Measurements from ENCODE around the gene OXTR.

Gene OXTR

DNA sequence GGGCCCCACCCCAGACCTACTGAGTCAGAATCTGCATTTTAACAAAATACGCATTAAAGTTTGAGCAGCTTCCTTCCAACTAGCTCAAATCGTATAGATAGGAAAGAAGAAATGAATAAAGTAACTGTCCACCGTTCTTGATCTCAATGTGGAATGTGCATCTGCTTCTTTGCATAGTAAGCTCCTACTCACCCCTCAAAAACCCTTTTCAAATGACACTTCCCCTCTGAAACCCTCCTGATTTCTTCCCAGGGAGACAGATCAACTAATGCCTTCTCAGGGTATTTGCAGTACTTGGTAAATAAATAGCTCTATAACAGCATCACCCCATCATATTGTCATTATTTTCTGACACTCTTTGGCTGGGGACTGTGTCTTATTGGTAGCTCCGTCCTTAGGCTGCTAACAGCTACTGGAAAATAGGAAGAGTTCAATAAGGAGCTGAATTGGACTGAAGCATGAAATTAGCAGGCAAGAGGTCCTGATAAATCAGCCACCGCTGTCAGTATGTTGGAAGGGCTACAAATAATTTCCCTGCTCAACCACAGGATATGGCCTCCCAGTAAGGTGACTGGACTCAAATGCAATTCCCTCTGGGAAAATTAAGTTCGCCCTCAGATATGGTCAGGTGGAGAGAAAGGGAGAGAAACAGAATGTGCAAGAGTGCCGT lies 10.2 kb downstream of the OXTR start:
- Histone ChIP-seq H3K36me3 (ENCODE audit: control insufficient read depth, insufficient read depth, low read length) (no peaks in the 10 kb centered on the region), H3K27me3 (ENCODE audit: control insufficient read depth, insufficient read depth, low read length, poor library complexity, severe bottlenecking) (peaks cover 3% of the 10 kb centered on the region), H3K4me3 (ENCODE audit: insufficient read depth, low read depth, low read length) (no peak overlapping the region), H3K9me3 (ENCODE audit: control insufficient read depth, low read length) (no peaks in the 10 kb centered on the region), H3K27ac (ENCODE audit: insufficient read depth, low read depth, low read length, poor library complexity, severe bottlenecking) (no peak overlapping the region), H3K4me1 (ENCODE audit: control insufficient read depth, insufficient read depth, low read length) (no peaks in the 10 kb centered on the region)
- 89 to 93% methylated on average over 7 of the region's 7 CpGs for WGBS, 2 experiments

DNA sequence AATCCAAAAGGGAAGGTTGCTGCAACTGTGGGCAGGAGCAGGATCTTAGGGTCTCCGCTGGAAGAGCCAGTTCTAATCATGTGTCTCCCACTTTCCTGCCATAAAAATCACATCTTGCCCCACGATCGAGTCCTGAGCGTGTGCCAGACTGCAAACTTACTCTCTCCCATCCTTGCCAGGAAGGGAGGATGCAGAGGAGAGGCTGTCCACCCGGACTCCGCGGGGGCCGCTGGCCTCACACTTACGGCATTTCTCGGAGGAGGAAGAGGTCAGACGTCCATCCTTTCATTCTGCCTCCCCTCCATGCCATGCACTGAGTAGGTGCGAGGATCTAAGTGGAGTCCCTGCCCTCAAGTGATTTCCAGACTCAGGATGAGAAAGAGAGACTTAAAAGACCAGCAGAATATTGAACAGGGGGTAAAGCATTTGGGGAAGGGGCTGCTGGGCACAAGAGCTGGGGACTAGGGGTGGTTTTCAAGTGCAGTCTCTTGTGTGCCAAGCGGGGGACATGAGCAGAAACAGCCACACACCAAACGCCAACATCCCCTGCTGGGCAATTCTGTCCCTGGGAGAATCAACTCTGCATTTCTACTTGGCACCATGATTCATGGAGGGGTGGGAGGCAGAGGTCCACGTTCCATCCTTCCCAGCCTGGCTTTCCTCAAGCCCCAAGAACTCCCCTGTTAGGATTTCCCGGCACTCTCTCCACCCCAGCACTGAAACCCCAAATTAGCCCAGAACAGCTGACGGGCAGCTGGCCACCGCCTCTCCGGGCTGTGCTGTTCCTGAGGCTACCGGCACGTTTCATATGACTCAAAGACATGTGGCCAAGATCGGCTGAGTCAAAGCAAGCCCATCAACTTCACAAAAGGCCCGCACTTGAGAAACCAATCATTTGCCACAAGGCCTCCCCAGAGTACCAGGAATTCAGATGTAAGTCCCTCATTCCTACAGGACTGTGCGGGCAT lies 11.6 kb downstream of the OXTR start:
- H3K4me1 ChIP-seq (ENCODE audit: control insufficient read depth, insufficient read depth, low read length): no peaks in the 10 kb centered on the region
- H3K27ac ChIP-seq (ENCODE audit: insufficient read depth, low read depth, low read length, poor library complexity, severe bottlenecking): no peak overlapping the region
- H3K4me3 ChIP-seq (ENCODE audit: insufficient read depth, low read depth, low read length): no peak overlapping the region
- H3K27me3 ChIP-seq (ENCODE audit: control insufficient read depth, insufficient read depth, low read length, poor library complexity, severe bottlenecking): no peaks in the 10 kb centered on the region
- 89 to 90% methylated on average over 24 of the region's 24 CpGs for whole genome bisulfite sequencing, 2 experiments
- H3K36me3 ChIP-seq (ENCODE audit: control insufficient read depth, insufficient read depth, low read length): no peaks in the 10 kb centered on the region
- no peaks in the 10 kb centered on the region for H3K9me3 ChIP-seq (ENCODE audit: control insufficient read depth, low read length)

DNA sequence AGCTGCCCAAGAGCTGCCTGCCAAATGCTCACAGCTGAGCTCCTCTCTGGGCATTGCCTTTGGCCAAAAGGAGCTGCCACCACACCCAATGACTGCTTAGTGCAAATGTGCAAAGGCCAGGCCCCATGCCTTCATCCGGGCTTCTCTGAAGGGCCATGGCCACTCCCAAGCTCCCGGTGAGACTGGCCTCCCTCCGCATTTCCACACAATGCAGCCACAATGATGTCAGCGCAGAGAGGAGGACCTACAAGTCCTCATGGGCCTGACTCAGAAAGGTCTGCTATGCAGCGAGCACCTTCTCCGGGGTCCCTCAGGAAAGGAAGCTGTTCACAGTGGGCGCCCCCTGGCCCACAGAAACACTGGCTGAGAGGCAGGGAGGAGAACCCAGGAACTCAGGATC lies 12.7 kb downstream of the OXTR start:
- Histone ChIP-seq H3K27ac (ENCODE audit: insufficient read depth, low read depth, low read length, poor library complexity, severe bottlenecking) (no peak overlapping the region), H3K9me3 (ENCODE audit: control insufficient read depth, low read length) (no peaks in the 10 kb centered on the region), H3K4me3 (ENCODE audit: insufficient read depth, low read depth, low read length) (no peak overlapping the region), H3K36me3 (ENCODE audit: control insufficient read depth, insufficient read depth, low read length) (no peaks in the 10 kb centered on the region), H3K27me3 (ENCODE audit: control insufficient read depth, insufficient read depth, low read length, poor library complexity, severe bottlenecking) (no peaks in the 10 kb centered on the region), H3K4me1 (ENCODE audit: control insufficient read depth, insufficient read depth, low read length) (no peaks in the 10 kb centered on the region)
- 84 to 85% methylated on average over 7 of the region's 7 CpGs for WGBS, 2 experiments

DNA sequence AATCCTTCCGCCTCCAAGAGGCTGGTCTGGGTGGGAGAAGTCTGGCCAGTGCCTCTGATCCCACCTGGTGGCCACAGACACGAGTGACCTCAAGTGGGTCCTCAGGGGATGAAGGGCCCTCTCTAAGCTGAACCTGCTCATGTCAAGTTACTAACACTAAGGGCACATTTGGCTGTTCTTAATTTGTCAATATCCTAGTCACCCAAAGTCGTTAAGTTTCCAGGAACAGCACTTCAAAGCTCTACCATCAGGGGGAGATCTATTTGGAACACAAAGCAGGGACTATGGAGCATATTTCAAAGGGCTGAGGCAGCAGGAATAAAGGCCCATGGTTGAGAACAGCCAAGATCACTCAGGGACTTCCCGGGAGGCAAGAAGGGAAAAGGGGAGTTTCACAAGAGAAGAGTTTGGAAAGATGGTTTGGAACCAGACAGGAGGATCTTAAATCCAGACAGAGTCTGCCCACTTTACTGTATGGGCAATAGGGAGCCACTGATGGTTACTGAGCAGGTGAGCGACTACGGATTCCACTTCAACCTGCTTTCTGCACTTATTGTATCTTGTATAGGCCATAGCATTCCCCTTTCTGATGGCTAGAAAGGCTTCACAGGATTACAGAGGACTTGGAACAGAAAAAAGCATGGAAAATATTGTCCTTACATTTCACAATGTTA lies 13.7 kb downstream of the OXTR start:
- 65 to 73% methylated on average over 6 of the region's 6 CpGs for WGBS, 2 experiments
- Histone ChIP-seq H3K36me3 (ENCODE audit: control insufficient read depth, insufficient read depth, low read length) (no peaks in the 10 kb centered on the region), H3K9me3 (ENCODE audit: control insufficient read depth, low read length) (no peaks in the 10 kb centered on the region), H3K4me3 (ENCODE audit: insufficient read depth, low read depth, low read length) (no peak overlapping the region), H3K27ac (ENCODE audit: insufficient read depth, low read depth, low read length, poor library complexity, severe bottlenecking) (no peak overlapping the region), H3K27me3 (ENCODE audit: control insufficient read depth, insufficient read depth, low read length, poor library complexity, severe bottlenecking) (no peaks in the 10 kb centered on the region), H3K4me1 (ENCODE audit: control insufficient read depth, insufficient read depth, low read length) (no peaks in the 10 kb centered on the region)

DNA sequence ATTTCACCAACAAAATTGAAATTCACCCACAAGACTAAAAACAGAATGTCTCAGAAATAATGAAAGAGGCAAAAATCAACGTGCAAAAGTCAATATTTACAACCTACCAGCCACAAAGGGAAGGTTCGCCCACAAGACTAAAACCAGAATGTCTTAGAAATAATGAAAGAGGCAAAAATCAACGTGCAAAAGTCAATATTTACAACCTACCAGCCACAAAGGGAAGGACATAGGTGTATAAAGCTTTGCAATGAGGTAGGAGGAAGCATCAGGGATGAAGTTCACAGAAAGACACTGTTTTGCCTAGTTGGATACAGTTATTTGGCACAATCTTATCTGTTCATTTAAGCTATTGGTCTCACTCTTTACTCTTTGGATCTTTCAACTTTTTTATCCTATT lies 14.3 kb downstream of the OXTR start:
- 90 to 100% methylated on average over 2 to 3 of the region's 3 CpGs for WGBS, 2 experiments
- Histone ChIP-seq H3K27ac (ENCODE audit: insufficient read depth, low read depth, low read length, poor library complexity, severe bottlenecking) (no peak overlapping the region), H3K36me3 (ENCODE audit: control insufficient read depth, insufficient read depth, low read length) (no peaks in the 10 kb centered on the region), H3K9me3 (ENCODE audit: control insufficient read depth, low read length) (no peaks in the 10 kb centered on the region), H3K4me1 (ENCODE audit: control insufficient read depth, insufficient read depth, low read length) (no peaks in the 10 kb centered on the region), H3K4me3 (ENCODE audit: insufficient read depth, low read depth, low read length) (no peak overlapping the region), H3K27me3 (ENCODE audit: control insufficient read depth, insufficient read depth, low read length, poor library complexity, severe bottlenecking) (no peaks in the 10 kb centered on the region)

DNA sequence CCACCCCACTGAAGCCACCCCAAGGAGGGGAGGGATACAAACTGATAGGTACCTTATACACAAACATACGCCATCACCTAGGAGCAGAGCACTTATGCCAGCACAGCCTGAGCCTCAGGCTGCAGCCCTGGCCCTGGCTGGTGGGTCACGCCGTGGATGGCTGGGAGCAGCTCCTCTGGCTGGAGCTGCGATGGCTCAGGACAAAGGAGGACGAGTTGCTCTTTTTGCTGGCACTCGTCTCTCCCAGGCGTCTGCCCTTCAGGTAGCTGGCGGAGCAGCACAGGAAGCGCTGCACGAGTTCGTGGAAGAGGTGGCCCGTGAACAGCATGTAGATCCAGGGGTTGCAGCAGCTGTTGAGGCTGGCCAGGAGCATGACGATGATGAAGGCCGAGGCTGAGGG lies 16.6 kb downstream of the OXTR start:
- Histone ChIP-seq H3K27ac (ENCODE audit: insufficient read depth, low read depth, low read length, poor library complexity, severe bottlenecking) (no peak overlapping the region), H3K4me3 (ENCODE audit: insufficient read depth, low read depth, low read length) (no peak overlapping the region), H3K36me3 (ENCODE audit: control insufficient read depth, insufficient read depth, low read length) (no peaks in the 10 kb centered on the region), H3K9me3 (ENCODE audit: control insufficient read depth, low read length) (no peaks in the 10 kb centered on the region), H3K4me1 (ENCODE audit: control insufficient read depth, insufficient read depth, low read length) (no peaks in the 10 kb centered on the region), H3K27me3 (ENCODE audit: control insufficient read depth, insufficient read depth, low read length, poor library complexity, severe bottlenecking) (no peaks in the 10 kb centered on the region)
- WGBS, 2 experiments: 94 to 95% methylated on average over 14 of the region's 14 CpGs

DNA sequence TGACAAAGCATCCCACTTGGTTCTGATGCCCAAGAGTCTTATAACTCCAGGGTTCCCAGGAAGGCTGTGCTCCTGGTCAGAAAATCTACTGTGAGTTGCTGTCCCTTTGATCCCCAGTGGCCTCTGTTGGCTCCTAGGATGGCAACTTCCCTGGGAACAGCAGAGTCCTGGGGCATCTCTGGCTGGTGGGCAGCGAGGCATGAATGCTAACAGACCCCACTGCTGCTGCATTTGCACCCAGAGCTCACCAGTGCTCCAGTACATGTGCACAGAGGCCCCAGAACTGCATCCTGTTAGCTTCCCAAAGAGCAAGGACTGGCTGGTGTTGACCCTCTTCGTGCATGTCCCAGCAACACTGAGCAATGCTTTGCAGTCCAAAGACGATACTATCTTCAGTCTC lies 20.1 kb downstream of the OXTR start:
- no peak overlapping the region for H3K4me3 ChIP-seq (ENCODE audit: insufficient read depth, low read depth, low read length)
- H3K27ac ChIP-seq (ENCODE audit: insufficient read depth, low read depth, low read length, poor library complexity, severe bottlenecking): no peak overlapping the region
- no peaks in the 10 kb centered on the region for H3K9me3 ChIP-seq (ENCODE audit: control insufficient read depth, low read length)
- H3K4me1 ChIP-seq (ENCODE audit: control insufficient read depth, insufficient read depth, low read length): no peaks in the 10 kb centered on the region
- H3K36me3 ChIP-seq (ENCODE audit: control insufficient read depth, insufficient read depth, low read length): no peaks in the 10 kb centered on the region
- H3K27me3 ChIP-seq (ENCODE audit: control insufficient read depth, insufficient read depth, low read length, poor library complexity, severe bottlenecking): no peaks in the 10 kb centered on the region
- WGBS, 2 experiments: 91 to 95% methylated on average over 3 of the region's 3 CpGs

DNA sequence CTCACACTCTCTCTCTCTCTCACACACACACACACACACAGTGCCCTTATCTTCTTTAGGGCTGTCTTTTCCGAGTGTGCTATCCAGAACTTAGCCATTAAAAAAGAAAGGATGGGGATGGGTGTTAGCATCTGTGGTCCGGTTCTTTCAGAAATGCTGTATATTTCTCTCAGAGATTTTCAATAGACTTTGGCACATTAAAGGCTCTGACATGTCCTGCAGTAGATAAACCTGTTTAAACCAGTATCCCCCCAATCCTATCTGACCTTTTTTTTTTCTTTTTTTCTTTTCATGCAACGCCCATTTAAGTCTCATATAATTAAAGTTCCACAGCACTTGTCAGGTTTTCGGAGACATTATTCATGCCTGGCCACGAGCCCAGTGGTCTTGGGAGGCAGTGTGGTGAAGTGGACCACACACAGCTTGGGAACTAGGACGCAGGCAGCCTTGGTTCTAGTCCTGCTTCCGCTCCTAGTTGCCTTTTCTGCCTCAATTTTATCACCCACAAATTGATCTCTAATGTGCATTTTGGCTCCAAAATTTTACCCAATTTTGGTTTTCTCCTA lies 22.6 kb downstream of the OXTR start:
- H3K4me3 ChIP-seq (ENCODE audit: insufficient read depth, low read depth, low read length): no peak overlapping the region
- 90 to 96% methylated on average over 7 of the region's 7 CpGs for WGBS, 2 experiments
- H3K27me3 ChIP-seq (ENCODE audit: control insufficient read depth, insufficient read depth, low read length, poor library complexity, severe bottlenecking): no peaks in the 10 kb centered on the region
- H3K27ac ChIP-seq (ENCODE audit: insufficient read depth, low read depth, low read length, poor library complexity, severe bottlenecking): no peak overlapping the region
- H3K4me1 ChIP-seq (ENCODE audit: control insufficient read depth, insufficient read depth, low read length): peaks cover 6% of the 10 kb centered on the region
- no peaks in the 10 kb centered on the region for H3K9me3 ChIP-seq (ENCODE audit: control insufficient read depth, low read length)
- H3K36me3 ChIP-seq (ENCODE audit: control insufficient read depth, insufficient read depth, low read length): no peaks in the 10 kb centered on the region

DNA sequence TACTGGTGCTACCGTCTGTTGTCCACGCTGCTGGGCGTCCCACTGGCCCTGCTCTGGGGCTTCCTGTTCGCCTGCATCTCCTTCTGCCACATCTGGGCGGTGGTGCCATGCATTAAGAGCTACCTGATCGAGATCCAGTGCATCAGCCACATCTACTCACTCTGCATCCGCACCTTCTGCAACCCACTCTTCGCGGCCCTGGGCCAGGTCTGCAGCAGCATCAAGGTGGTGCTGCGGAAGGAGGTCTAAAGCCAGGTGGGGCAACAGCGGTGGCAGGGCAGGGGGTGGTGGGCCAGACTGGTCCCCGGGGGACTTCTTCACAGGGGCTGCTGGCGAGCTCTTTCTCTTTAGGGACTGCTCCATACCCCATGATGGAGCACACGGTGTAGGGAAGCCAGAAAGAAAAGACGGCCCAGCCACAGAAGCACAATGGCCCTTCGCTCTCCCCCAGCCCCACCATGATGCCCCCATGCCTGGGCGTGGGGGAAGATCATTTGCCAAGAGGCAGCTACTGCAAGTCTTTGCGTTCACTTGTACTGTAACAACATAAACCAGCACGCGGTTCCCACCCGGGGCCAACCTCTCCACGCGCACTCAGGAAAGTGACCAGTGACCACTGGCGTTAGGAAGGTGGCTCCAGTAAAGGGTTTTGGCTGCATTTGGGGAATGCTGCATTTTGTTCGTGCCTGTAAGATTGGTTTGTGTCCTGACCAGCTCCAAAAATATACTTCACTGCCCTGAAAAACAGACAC lies 23.6 kb downstream of the OXTR start:
- WGBS, 2 experiments: 95 to 96% methylated on average over 25 of the region's 25 CpGs

More for the DNA sequence above, 23.6 kb downstream of the OXTR start:
- no peaks in the 10 kb centered on the region for H3K36me3 ChIP-seq (ENCODE audit: control insufficient read depth, insufficient read depth, low read length)
- no peak overlapping the region for H3K4me3 ChIP-seq (ENCODE audit: insufficient read depth, low read depth, low read length)
- H3K4me1 ChIP-seq (ENCODE audit: control insufficient read depth, insufficient read depth, low read length): peaks cover 14% of the 10 kb centered on the region
- no peaks in the 10 kb centered on the region for H3K27me3 ChIP-seq (ENCODE audit: control insufficient read depth, insufficient read depth, low read length, poor library complexity, severe bottlenecking)
- H3K27ac ChIP-seq (ENCODE audit: insufficient read depth, low read depth, low read length, poor library complexity, severe bottlenecking): no peak overlapping the region
- H3K9me3 ChIP-seq (ENCODE audit: control insufficient read depth, low read length): no peaks in the 10 kb centered on the region

Measured in ectodermal cell (in vitro differentiated cells).